IMR-90 (cell line): ENCODE measurements around the gene ZNF236. TPM values are rescaled to one million over a fixed set of nuclear protein-coding genes. Genes with fewer than 3 reads are reported as not detected.

Source experiments
- ATAC-seq: fragments of 200-7000 bp; cut with Tn5 transposase; 2 replicates; pipeline ENCODE4 v1.9.1; 2020; ENCODE audit warnings: low read depth, mild to moderate bottlenecking, moderate library complexity
- BruUV-seq: library from RNA; stranded (reverse); fragments of 400-500 nt; replicated peaks from 2 replicates; lab custom pipeline; 2021; lab: Mats Ljungman, UMichigan
- CTCF ChIA-PET: fragments of 300-600 bp; formaldehyde crosslinking; extraction: SDS; loops from one replicate; lab custom pipeline; 2021; ENCODE audit warnings: antibody characterized with exemption; lab: Yijun Ruan, JAX
- POLR2A ChIA-PET: fragments of 300-600 bp; sonication (Branson Sonifier 250); formaldehyde crosslinking; loops from one replicate; lab custom pipeline; 2022; ENCODE audit warnings: antibody characterized with exemption; ENCODE audit not compliant: unreplicated experiment; lab: Charles Lee
- DNase-seq: peaks from one replicate; pipeline ENCODE4 v3.0.0; 2013
- H2AFZ ChIP-seq: replicated peaks from 2 replicates; pipeline ENCODE3; 2013; ENCODE audit warnings: low read length, mild to moderate bottlenecking; ENCODE audit not compliant: poor library complexity
- H2AK5ac ChIP-seq: 2 replicates; pipeline ENCODE4 v1.6.1; 2013; ENCODE audit warnings: low read depth, low read length, inconsistent platforms
- H2AK9ac ChIP-seq: replicated peaks from 2 replicates; pipeline ENCODE3; 2013; ENCODE audit warnings: mild to moderate bottlenecking, low read depth, low read length, moderate library complexity; ENCODE audit not compliant: poor library complexity
- H2BK120ac ChIP-seq: 2 replicates; pipeline ENCODE4 v1.6.1; 2013; ENCODE audit warnings: low read depth, low read length, inconsistent platforms
- H2BK15ac ChIP-seq: 3 replicates; pipeline ENCODE4 v1.6.1; 2013; ENCODE audit warnings: low read depth, low read length, inconsistent platforms
- H2BK20ac ChIP-seq: 2 replicates; pipeline ENCODE4 v1.6.1; 2013; ENCODE audit warnings: low read depth, mild to moderate bottlenecking, inconsistent platforms, low read length, moderate library complexity
- H2BK5ac ChIP-seq: 2 replicates; pipeline ENCODE4 v1.6.1; 2013; ENCODE audit warnings: mild to moderate bottlenecking, low read depth, low read length, inconsistent platforms; ENCODE audit not compliant: poor library complexity, severe bottlenecking
- H3K14ac ChIP-seq: replicated peaks from 2 replicates; pipeline ENCODE4 v1.6.1; 2013; ENCODE audit warnings: low read depth, low read length, inconsistent platforms
- H3K18ac ChIP-seq: 2 replicates; pipeline ENCODE4 v1.6.1; 2013; ENCODE audit warnings: low read depth, low read length, control low read depth
- H3K23ac ChIP-seq: 2 replicates; pipeline ENCODE4 v1.6.1; 2013; ENCODE audit warnings: low read depth, low read length, inconsistent platforms
- H3K27ac ChIP-seq: 2 replicates; pipeline ENCODE4 v1.5.1; 2013; ENCODE audit warnings: mild to moderate bottlenecking, control low read depth, low read length; ENCODE audit not compliant: insufficient read depth
- H3K27me3 ChIP-seq: 2 replicates; pipeline ENCODE4 v1.6.1; 2013; ENCODE audit warnings: low read length; ENCODE audit not compliant: control insufficient read depth, insufficient read depth
- H3K36me3 ChIP-seq: 2 replicates; pipeline ENCODE4 v1.6.1; 2013; ENCODE audit warnings: low read length, mixed read lengths; ENCODE audit not compliant: control insufficient read depth, insufficient read depth
- H3K4ac ChIP-seq: 2 replicates; pipeline ENCODE4 v1.6.1; 2013; ENCODE audit warnings: low read depth, low read length, inconsistent platforms
- H3K4me1 ChIP-seq: 2 replicates; pipeline ENCODE4 v1.6.1; 2013; ENCODE audit warnings: low read length, mixed read lengths; ENCODE audit not compliant: control insufficient read depth, insufficient read depth
- H3K4me2 ChIP-seq: 2 replicates; pipeline ENCODE4 v1.6.1; 2013; ENCODE audit warnings: low read depth, mild to moderate bottlenecking, control low read depth, low read length, moderate library complexity
- H3K4me3 ChIP-seq: 2 replicates; pipeline ENCODE4 v1.5.1; 2013; ENCODE audit warnings: low read depth, mild to moderate bottlenecking, control low read depth, low read length, moderate library complexity; ENCODE audit not compliant: insufficient read depth
- H3K56ac ChIP-seq: 2 replicates; pipeline ENCODE4 v1.6.1; 2013; ENCODE audit warnings: low read length, inconsistent platforms; ENCODE audit not compliant: insufficient read depth; ENCODE audit errors: extremely low read depth
- H3K79me1 ChIP-seq, 2 experiments: 2 replicates each; pipeline ENCODE4 v1.6.1; 2013; ENCODE audit warnings: low read length in 2 of 2, inconsistent platforms in 1 of 2, low read depth in 1 of 2
- H3K9ac ChIP-seq: 2 replicates; pipeline ENCODE4 v1.6.1; 2013; ENCODE audit warnings: low read depth, low read length, control low read depth
- H3K9me1 ChIP-seq: 2 replicates; pipeline ENCODE4 v1.6.1; 2013; ENCODE audit warnings: low read length, inconsistent platforms; ENCODE audit not compliant: insufficient read depth
- H3K9me3 ChIP-seq: 2 replicates; pipeline ENCODE4 v1.6.1; 2013; ENCODE audit warnings: low read length; ENCODE audit not compliant: control insufficient read depth, insufficient read depth
- H4K20me1 ChIP-seq: 2 replicates; pipeline ENCODE4 v1.6.1; 2013; ENCODE audit warnings: low read length, inconsistent platforms; ENCODE audit not compliant: insufficient read depth
- H4K5ac ChIP-seq: 2 replicates; pipeline ENCODE4 v1.6.1; 2013; ENCODE audit warnings: mild to moderate bottlenecking, low read depth, low read length, control low read depth
- H4K8ac ChIP-seq, 2 experiments: 2 replicates each; pipeline ENCODE4 v1.6.1; 2013; ENCODE audit warnings: low read depth in 2 of 2, low read length in 2 of 2, control low read depth in 1 of 2, inconsistent platforms in 1 of 2
- H4K91ac ChIP-seq: 2 replicates; pipeline ENCODE4 v1.6.1; 2013; ENCODE audit warnings: low read depth, low read length, inconsistent platforms; ENCODE audit not compliant: insufficient read depth
- BHLHE40 ChIP-seq: fragments of 150-350 bp; IDR thresholded peaks from 2 replicates; pipeline ENCODE4 v1.6.1; 2016; ENCODE audit warnings: mild to moderate bottlenecking, low read depth, low read length
- CEBPB ChIP-seq: IDR thresholded peaks from 2 replicates; pipeline ENCODE4 v1.6.1; 2012; ENCODE audit warnings: low read depth, low read length, improper control_type of control experiment
- CHD1 ChIP-seq: IDR thresholded peaks from 2 replicates; pipeline ENCODE4 v1.6.1; 2012; ENCODE audit warnings: low read depth, low read length, improper control_type of control experiment
- MAFK ChIP-seq: IDR thresholded peaks from 2 replicates; pipeline ENCODE4 v1.6.1; 2012; ENCODE audit warnings: low read depth, low read length, improper control_type of control experiment
- MAZ ChIP-seq: IDR thresholded peaks from 2 replicates; pipeline ENCODE4 v1.6.1; 2012; ENCODE audit warnings: low read depth, mild to moderate bottlenecking, low read length, improper control_type of control experiment, moderate library complexity, borderline replicate concordance
- MXI1 ChIP-seq: IDR thresholded peaks from 2 replicates; pipeline ENCODE4 v1.6.1; 2012; ENCODE audit warnings: low read depth, mild to moderate bottlenecking, low read length, moderate library complexity, borderline replicate concordance
- NFE2L2 ChIP-seq: fragments of 150-350 bp; IDR thresholded peaks from 2 replicates; pipeline ENCODE4 v1.6.1; 2016; ENCODE audit warnings: low read depth, mild to moderate bottlenecking, low read length
- POLR2A ChIP-seq: IDR thresholded peaks from 2 replicates; pipeline ENCODE4 v1.6.1; 2012; ENCODE audit warnings: mild to moderate bottlenecking, low read depth, low read length
- RAD21 ChIP-seq: IDR thresholded peaks from 2 replicates; pipeline ENCODE4 v1.6.1; 2012; ENCODE audit warnings: low read length, improper control_type of control experiment
- RCOR1 ChIP-seq: IDR thresholded peaks from 2 replicates; pipeline ENCODE4 v1.6.1; 2012; ENCODE audit warnings: mild to moderate bottlenecking, low read length, improper control_type of control experiment; ENCODE audit not compliant: insufficient replicate concordance
- WGBS, 2 experiments: methylation state at CpG; one replicate each; pipeline versions ENCODE4 v1.1.5 to v1.1.7; 2013; ENCODE audit warnings: missing lambda C conversion rate in 2 of 2; ENCODE audit not compliant: insufficient read length in 1 of 2; ENCODE audit errors: extremely low coverage in 2 of 2; 5-methylcytosine and 5-hydroxymethylcytosine counted together
- dilution Hi-C: fragments of 300-500 bp; cut with HindIII; formaldehyde crosslinking; loops from one replicate; pipeline ENCODE4 v1.14.3; 2018; ENCODE audit warnings: low sequenced_read_pairs; ENCODE audit not compliant: unreplicated experiment
- in situ Hi-C: fragments of 300-500 bp; cut with MboI; formaldehyde crosslinking; loops from 3 replicates; pipeline ENCODE4 v1.14.3; 2019; ENCODE audit warnings: low sequenced_read_pairs, inconsistent platforms, mixed read lengths
- intact Hi-C: fragments of 100-400 bp; cut with micrococcal nuclease; formaldehyde crosslinking; loops from 2 replicates; pipeline ENCODE4 v1.10.0; 2022
- polyA plus RNA-seq, 3 experiments: library from polyadenylated mRNA; depleted of rRNA; stranded (reverse); fragments of >200 nt; gene quantifications; 2 replicates each; pipeline ENCODE4 v1.2.3, GENCODE V29; 2012; ENCODE audit warnings: low replicate concordance in 1 of 3
- total RNA-seq: library from RNA; depleted of rRNA; stranded (reverse); fragments of >200 nt; gene quantifications from 2 replicates; pipeline ENCODE4 v1.2.3, GENCODE V29; 2012
- TF ChIP-seq, protein P1 (sequence below): fragments of 150-350 bp; IDR thresholded peaks from 2 replicates; pipeline ENCODE4 v1.6.1; 2016; ENCODE audit warnings: low read depth, mild to moderate bottlenecking, low read length, moderate library complexity, borderline replicate concordance

ZNF236 gene
- total and polyA plus RNA-seq, 2 of the 4 experiments (the other 2 are of a cell fraction) = 3.6 to 9.7 TPM

DNA sequence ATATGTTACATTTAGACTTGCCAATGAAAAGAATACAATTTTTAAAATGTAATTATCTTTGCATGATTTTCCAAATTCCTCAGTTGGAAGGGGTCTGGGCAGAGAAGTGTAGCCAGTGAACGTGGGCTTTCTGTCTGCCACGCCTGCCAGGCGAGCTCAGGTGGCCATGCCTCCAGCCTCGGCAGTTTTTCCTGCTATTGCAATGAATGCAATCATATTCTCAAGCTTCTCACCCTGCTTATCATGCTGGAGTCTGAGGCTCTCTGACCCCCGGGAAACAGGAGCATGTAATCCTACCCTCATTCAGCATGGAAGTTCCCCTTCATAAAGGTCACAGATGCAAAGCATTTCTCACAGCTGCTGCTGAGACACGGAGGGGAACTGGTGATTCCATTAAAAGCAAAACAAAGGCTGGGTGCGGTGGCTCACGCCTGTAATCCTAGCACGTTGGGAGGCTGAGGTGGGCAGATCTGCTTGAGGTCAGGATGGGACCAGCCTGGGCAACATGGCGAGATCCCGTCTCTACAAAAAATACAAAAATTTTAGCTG, 155.4 kb downstream of the ZNF236 start:
- ATAC-seq = peak; percentile 11; the same call in 1 of the 2 replicates
- CTCF ChIA-PET = no interaction called here

More for the DNA sequence above, 155.4 kb downstream of the ZNF236 start:
- H4K8ac ChIP-seq = no peak overlapping the region
- POLR2A ChIA-PET = no interaction called here
- H3K79me1 ChIP-seq = no peaks in the 10 kb centered on the region
- H3K27me3 ChIP-seq = no peaks in the 10 kb centered on the region
- no peak overlapping the region for H2BK15ac ChIP-seq
- BruUV-seq = no TSS peak
- in situ Hi-C loops (no loop called here), intact Hi-C loops (no loop called here), dilution Hi-C loops (no loop called here)
- H2BK120ac ChIP-seq = no peak overlapping the region
- no peak overlapping the region for H3K56ac ChIP-seq
- H2AFZ ChIP-seq = no peak overlapping the region
- H2AK9ac ChIP-seq = peak overlapping the region; percentile 34
- H2AK5ac ChIP-seq = no peak overlapping the region
- H3K18ac ChIP-seq = no peak overlapping the region
- no peaks in the 10 kb centered on the region; the same call in 1 of the 2 replicates for H3K9me1 ChIP-seq
- H2BK5ac ChIP-seq = no peak overlapping the region
- 65% methylated on average over 7 of the region's 11 CpGs; no CpG with 5 or more reads in 1 of the 2 experiments for WGBS, 2 experiments
- H3K14ac ChIP-seq = no peak overlapping the region
- no peak overlapping the region for H4K5ac ChIP-seq
- no peak overlapping the region for H3K27ac ChIP-seq
- no peaks in the 10 kb centered on the region for H3K9me3 ChIP-seq
- no peaks in the 10 kb centered on the region; the same call in 1 of the 2 replicates for H3K36me3 ChIP-seq
- no peak overlapping the region for H2BK20ac ChIP-seq
- no peak overlapping the region for H3K4me2 ChIP-seq
- no peaks in the 10 kb centered on the region for H4K20me1 ChIP-seq
- DNase-seq = peak; percentile 30
- no peak overlapping the region for H3K4ac ChIP-seq
- H3K23ac ChIP-seq = no peak overlapping the region
- no peaks in the 10 kb centered on the region; the same call in 1 of the 2 replicates for H3K4me1 ChIP-seq
- no peak overlapping the region for H3K4me3 ChIP-seq
- no peak overlapping the region for H4K91ac ChIP-seq
- no peak overlapping the region for H3K9ac ChIP-seq
- TF ChIP-seq RCOR1 (no peak), NFE2L2 (no peak), MXI1 (no peak), MAZ (no peak), RAD21 (no peak), MAFK (no peak), CEBPB (no peak), CHD1 (no peak), POLR2A (no peak), BHLHE40 (no peak)
- TF ChIP-seq, protein P1, sequence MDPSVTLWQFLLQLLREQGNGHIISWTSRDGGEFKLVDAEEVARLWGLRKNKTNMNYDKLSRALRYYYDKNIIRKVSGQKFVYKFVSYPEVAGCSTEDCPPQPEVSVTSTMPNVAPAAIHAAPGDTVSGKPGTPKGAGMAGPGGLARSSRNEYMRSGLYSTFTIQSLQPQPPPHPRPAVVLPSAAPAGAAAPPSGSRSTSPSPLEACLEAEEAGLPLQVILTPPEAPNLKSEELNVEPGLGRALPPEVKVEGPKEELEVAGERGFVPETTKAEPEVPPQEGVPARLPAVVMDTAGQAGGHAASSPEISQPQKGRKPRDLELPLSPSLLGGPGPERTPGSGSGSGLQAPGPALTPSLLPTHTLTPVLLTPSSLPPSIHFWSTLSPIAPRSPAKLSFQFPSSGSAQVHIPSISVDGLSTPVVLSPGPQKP = no peak
